SK-N-SH treated with all-trans-retinoic acid at 6 μM for 48 hours (cell line): ENCODE results near the gene FGF14.

Experiments
- ARNTL ChIP-seq: fragments of 450-650 bp; formaldehyde crosslinking; IDR thresholded peaks from 2 replicates; pipeline ENCODE4 v1.5.0; 2020; ENCODE audit warnings: low read depth, mild to moderate bottlenecking, moderate library complexity, borderline replicate concordance
- CSRNP3 ChIP-seq: fragments of 250-450 bp; sonication (Bioruptor Pico); IDR thresholded peaks from 2 replicates; pipeline ENCODE4 v1.5.1; 2021; ENCODE audit warnings: mild to moderate bottlenecking, moderate library complexity
- ISL1 ChIP-seq: fragments of 250-450 bp; sonication (Bioruptor Pico); IDR thresholded peaks from 2 replicates; pipeline ENCODE4 v2.1.2; 2022; ENCODE audit warnings: mild to moderate bottlenecking, moderate library complexity
- PATZ1 ChIP-seq: fragments of 250-450 bp; sonication (Bioruptor Pico); IDR thresholded peaks from 2 replicates; pipeline ENCODE4 v1.8.0; 2020; ENCODE audit warnings: mild to moderate bottlenecking, moderate library complexity, borderline replicate concordance
- PPARA ChIP-seq: fragments of 250-450 bp; sonication (Bioruptor Pico); IDR thresholded peaks from 2 replicates; pipeline ENCODE4 v1.5.0; 2020; ENCODE audit warnings: mild to moderate bottlenecking, borderline replicate concordance
- RARB ChIP-seq: fragments of 250-450 bp; sonication (Bioruptor Pico); IDR thresholded peaks from 2 replicates; pipeline ENCODE4 v1.8.0; 2021; ENCODE audit warnings: mild to moderate bottlenecking, moderate library complexity
- SNAI2 ChIP-seq: fragments of 250-450 bp; sonication (Bioruptor Pico); IDR thresholded peaks from 2 replicates; pipeline ENCODE4 v1.5.0; 2020; ENCODE audit warnings: mild to moderate bottlenecking, moderate library complexity
- TCF4 ChIP-seq: fragments of 250-450 bp; sonication (Bioruptor Pico); IDR thresholded peaks from 2 replicates; pipeline ENCODE4 v1.8.0; 2021; ENCODE audit warnings: mild to moderate bottlenecking, moderate library complexity, borderline replicate concordance
- TSHZ2 ChIP-seq: fragments of 250-450 bp; sonication (Bioruptor Pico); IDR thresholded peaks from 2 replicates; pipeline ENCODE4 v1.5.0; 2020; ENCODE audit warnings: mild to moderate bottlenecking, moderate library complexity
- ZFP3 ChIP-seq: fragments of 250-450 bp; sonication (Bioruptor Pico); IDR thresholded peaks from 2 replicates; pipeline ENCODE4 v1.5.0; 2020; ENCODE audit warnings: mild to moderate bottlenecking, moderate library complexity
- ZFP30 ChIP-seq: fragments of 450-650 bp; formaldehyde crosslinking; IDR thresholded peaks from 2 replicates; pipeline ENCODE4 v1.5.0; 2022; ENCODE audit warnings: mild to moderate bottlenecking, moderate library complexity
- ZNF70 ChIP-seq: fragments of 450-650 bp; formaldehyde crosslinking; IDR thresholded peaks from 2 replicates; pipeline ENCODE4 v1.5.0; 2020; ENCODE audit warnings: mild to moderate bottlenecking, moderate library complexity
- TF ChIP-seq, protein P1 (sequence below): fragments of 250-450 bp; sonication (Bioruptor Pico); IDR thresholded peaks from 2 replicates; pipeline ENCODE4 v1.5.1; 2020; ENCODE audit warnings: low read depth, mild to moderate bottlenecking, moderate library complexity
- TF ChIP-seq, protein P2 (sequence below): fragments of 250-450 bp; sonication (Bioruptor Pico); IDR thresholded peaks from 2 replicates; pipeline ENCODE4 v1.8.0; 2021; ENCODE audit warnings: low read depth, mild to moderate bottlenecking, moderate library complexity, borderline replicate concordance

- TF ChIP-seq RARB (CRISPR knock-in tag), result no peak
- no peak for TF ChIP-seq TSHZ2
- TF ChIP-seq ZFP3, result no peak
- no peak for TF ChIP-seq ZNF70 (CRISPR knock-in tag)
- TF ChIP-seq ARNTL (CRISPR knock-in tag), result no peak
- TF ChIP-seq CSRNP3 (CRISPR knock-in tag), result no peak
- TF ChIP-seq ZFP30 (CRISPR knock-in tag), result no peak
- TF ChIP-seq, protein P1, sequence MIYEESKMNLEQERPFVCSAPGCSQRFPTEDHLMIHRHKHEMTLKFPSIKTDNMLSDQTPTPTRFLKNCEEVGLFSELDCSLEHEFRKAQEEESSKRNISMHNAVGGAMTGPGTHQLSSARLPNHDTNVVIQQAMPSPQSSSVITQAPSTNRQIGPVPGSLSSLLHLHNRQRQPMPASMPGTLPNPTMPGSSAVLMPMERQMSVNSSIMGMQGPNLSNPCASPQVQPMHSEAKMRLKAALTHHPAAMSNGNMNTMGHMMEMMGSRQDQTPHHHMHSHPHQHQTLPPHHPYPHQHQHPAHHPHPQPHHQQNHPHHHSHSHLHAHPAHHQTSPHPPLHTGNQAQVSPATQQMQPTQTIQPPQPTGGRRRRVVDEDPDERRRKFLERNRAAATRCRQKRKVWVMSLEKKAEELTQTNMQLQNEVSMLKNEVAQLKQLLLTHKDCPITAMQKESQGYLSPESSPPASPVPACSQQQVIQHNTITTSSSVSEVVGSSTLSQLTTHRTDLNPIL (CRISPR knock-in tag), result no peak
- TF ChIP-seq PPARA, result no peak
- TF ChIP-seq, protein P2, sequence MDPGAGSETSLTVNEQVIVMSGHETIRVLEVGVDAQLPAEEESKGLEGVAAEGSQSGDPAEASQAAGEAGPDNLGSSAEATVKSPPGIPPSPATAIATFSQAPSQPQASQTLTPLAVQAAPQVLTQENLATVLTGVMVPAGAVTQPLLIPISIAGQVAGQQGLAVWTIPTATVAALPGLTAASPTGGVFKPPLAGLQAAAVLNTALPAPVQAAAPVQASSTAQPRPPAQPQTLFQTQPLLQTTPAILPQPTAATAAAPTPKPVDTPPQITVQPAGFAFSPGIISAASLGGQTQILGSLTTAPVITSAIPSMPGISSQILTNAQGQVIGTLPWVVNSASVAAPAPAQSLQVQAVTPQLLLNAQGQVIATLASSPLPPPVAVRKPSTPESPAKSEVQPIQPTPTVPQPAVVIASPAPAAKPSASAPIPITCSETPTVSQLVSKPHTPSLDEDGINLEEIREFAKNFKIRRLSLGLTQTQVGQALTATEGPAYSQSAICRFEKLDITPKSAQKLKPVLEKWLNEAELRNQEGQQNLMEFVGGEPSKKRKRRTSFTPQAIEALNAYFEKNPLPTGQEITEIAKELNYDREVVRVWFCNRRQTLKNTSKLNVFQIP (CRISPR knock-in tag), result no peak
- no peak for TF ChIP-seq SNAI2
- no peak for TF ChIP-seq PATZ1 (CRISPR knock-in tag)
- no peak for TF ChIP-seq TCF4 (CRISPR knock-in tag)
- TF ChIP-seq ISL1 (CRISPR knock-in tag), result peak; percentile 60; the same call in 1 of the 2 replicates
These were observed 740.0 kb downstream of the FGF14 start for GRCh38 chr13:101661839-101662238.
